ENCODE measurements around the gene ZNF391. TPM values are rescaled to one million over a fixed set of nuclear protein-coding genes. Genes with fewer than 3 reads are reported as not detected.
"Not testable (repeated sequence)": the region's sequence is repeated elsewhere in the genome, so short reads cannot be mapped to it uniquely, and the experiment has no call there.

ZNF391 gene
- total RNA-seq = 1 to 10 TPM; 4.8 to 6.8 TPM

- H3K36me3 Mint-ChIP-seq = peaks cover 13% of the 10 kb centered on the region
Measured at GRCh38 chr6:27388293-27389197, at the start of gene ZNF391. Gene ZNF391, plus strand, starts transcription at chr6:27388759. Its CDS starts 11,612 bp downstream, at chr6:27400371.

DNA sequence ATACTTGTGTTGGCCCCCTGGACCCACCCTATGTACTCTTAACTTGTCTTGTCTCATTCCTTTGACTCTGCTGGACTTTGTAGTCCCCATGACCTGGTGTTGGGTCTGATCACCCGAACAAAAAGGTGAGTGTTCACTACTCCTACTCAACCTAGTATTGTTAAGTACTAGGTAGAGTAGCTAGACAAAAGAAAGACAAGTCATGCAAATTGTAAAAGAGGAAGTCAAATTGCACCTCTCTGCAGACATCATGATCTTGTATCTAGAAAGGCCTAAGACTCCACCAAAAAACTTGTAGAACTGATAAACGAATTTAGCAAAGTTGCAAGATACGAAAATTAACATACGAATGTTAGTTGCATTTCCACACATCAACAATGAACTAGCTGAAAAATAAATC lies 35.7 kb upstream of the ZNF391 start:
- no peak overlapping the region for H3K4me3 Mint-ChIP-seq
- peaks cover 45% of the 10 kb centered on the region for H3K9me3 Mint-ChIP-seq
- peaks cover 6% of the 10 kb centered on the region for H3K27me3 Mint-ChIP-seq
- peaks cover 13% of the 10 kb centered on the region for H3K36me3 Mint-ChIP-seq
- DNase-seq = no peak
- H3K27ac Mint-ChIP-seq = no peak overlapping the region
- no peaks in the 10 kb centered on the region for H3K4me1 Mint-ChIP-seq

More at GRCh38 chr6:27388293-27389197, at the start of gene ZNF391:
- Mint-ChIP-seq H3K9me3 (peaks cover 1% of the 10 kb centered on the region), H3K27me3 (peaks cover 2% of the 10 kb centered on the region), H3K4me3 (peak within 1 kb of the TSS; percentile 93), H3K4me1 (peaks cover 19% of the 10 kb centered on the region), H3K27ac (peak within 1 kb of the TSS; percentile 92)
- peak; percentile 75 for DNase-seq

DNA sequence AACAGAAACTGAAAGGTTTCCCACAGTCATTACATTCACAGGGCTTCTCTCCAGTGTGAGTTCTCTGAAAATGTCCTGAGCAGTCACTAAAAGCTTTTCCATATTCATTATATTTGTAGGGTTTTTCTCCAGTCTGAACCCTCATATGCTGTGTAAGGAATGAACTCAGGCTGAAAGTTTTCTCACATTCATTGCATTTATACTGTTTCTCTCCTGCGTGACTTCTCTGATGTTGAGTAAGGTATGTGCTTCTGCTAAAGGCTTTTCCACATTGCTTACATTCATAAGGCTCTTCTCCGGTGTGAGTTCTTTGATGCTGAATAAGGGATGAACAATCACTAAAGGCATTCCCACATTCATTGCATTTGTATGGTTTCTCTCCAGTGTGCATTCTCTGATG lies 29.8 kb upstream of the ZNF391 start:
- no peak for DNase-seq
- peaks cover 57% of the 10 kb centered on the region for H3K9me3 Mint-ChIP-seq
- H3K27me3 Mint-ChIP-seq = no peaks in the 10 kb centered on the region

GRCh38 chr6:27359231-27359630 lies 29.3 kb upstream of the ZNF391 start:
- Mint-ChIP-seq H3K36me3 (peaks cover 46% of the 10 kb centered on the region), H3K4me3 (no peak overlapping the region), H3K4me1 (no peaks in the 10 kb centered on the region), H3K27me3 (no peaks in the 10 kb centered on the region), H3K27ac (no peak overlapping the region), H3K9me3 (peaks cover 54% of the 10 kb centered on the region)
- no peak for DNase-seq

More for the DNA sequence above, 29.8 kb upstream of the ZNF391 start:
- Mint-ChIP-seq H3K4me1 (no peaks in the 10 kb centered on the region), H3K27ac (no peak overlapping the region), H3K36me3 (peaks cover 46% of the 10 kb centered on the region), H3K4me3 (no peak overlapping the region)

DNA sequence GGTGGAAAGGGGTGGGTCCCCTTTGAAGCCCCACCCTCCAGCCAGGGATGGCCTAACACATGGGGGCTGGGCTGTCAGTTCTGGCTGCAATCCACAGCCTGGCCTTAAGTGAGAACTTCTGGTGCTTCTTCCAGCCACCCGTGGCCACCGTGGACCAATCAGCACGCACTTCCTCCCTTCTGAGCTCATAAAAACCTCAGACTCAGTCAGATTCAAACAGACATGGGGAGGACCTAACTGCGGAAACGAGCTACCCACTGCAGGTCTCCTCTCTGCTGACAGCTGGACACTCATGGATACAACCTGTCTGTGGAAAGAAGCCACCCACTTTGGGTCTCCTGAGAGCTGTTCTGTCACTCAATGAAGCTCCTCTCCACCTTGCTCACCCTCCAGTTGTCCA lies 20.4 kb upstream of the ZNF391 start:
- no peak for DNase-seq
- Mint-ChIP-seq H3K9me3 (peaks cover 4% of the 10 kb centered on the region), H3K4me3 (no peak overlapping the region), H3K4me1 (no peaks in the 10 kb centered on the region), H3K27ac (no peak overlapping the region), H3K27me3 (no peaks in the 10 kb centered on the region), H3K36me3 (peaks cover 38% of the 10 kb centered on the region)

GRCh38 chr6:27370391-27370790 lies 18.2 kb upstream of the ZNF391 start:
- H3K4me1 Mint-ChIP-seq = peaks cover 14% of the 10 kb centered on the region
- H3K27ac Mint-ChIP-seq = no peak overlapping the region
- no peak overlapping the region for H3K4me3 Mint-ChIP-seq
- H3K27me3 Mint-ChIP-seq = no peaks in the 10 kb centered on the region
- H3K36me3 Mint-ChIP-seq = peaks cover 31% of the 10 kb centered on the region
- no peak for DNase-seq
- H3K9me3 Mint-ChIP-seq = peaks cover 3% of the 10 kb centered on the region

DNA sequence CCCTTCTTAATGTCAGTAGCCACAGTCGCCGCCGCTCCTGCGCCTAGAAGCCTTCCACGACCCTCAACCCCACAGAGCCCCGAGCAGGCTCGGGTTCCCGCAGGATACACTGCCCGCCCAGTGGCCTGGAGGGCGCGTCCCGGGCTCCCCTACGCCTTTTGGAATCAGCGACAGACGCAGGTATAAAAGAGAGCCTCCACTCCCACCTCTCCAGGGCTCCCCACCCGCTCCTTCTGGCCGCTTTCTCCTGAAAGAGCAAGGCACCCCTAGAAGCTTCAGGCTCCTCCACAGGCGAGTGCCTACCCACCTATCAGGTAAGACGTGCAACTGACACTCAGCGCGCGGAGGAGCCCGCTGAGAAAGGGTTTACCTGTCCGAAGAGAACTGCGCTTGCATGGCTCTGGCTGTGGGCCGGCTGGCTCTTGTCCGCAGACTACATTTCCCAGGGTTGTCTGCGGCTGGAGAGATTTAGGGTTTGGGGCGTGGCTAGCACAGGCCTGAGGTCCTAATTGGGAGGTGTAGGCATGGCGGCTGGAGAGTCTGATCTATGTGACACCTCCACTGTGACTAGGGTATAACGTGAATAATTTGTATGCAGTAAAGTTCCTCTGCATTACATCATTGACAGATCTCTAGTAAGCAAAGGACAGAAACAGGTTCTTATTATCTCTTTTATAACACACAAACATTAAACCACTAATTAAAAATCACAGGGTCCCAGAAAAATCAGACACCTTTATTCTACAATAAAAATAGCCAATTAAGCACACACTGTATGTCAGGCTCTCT lies 13.5 kb upstream of the ZNF391 start:
- no peaks in the 10 kb centered on the region for H3K36me3 Mint-ChIP-seq
- H3K27me3 Mint-ChIP-seq = no peaks in the 10 kb centered on the region
- H3K27ac Mint-ChIP-seq = peak overlapping the region; percentile 74
- H3K4me1 Mint-ChIP-seq = peaks cover 20% of the 10 kb centered on the region
- H3K4me3 Mint-ChIP-seq = peak overlapping the region; percentile 86
- DNase-seq = peak; percentile 77
- H3K9me3 Mint-ChIP-seq = no peaks in the 10 kb centered on the region

DNA sequence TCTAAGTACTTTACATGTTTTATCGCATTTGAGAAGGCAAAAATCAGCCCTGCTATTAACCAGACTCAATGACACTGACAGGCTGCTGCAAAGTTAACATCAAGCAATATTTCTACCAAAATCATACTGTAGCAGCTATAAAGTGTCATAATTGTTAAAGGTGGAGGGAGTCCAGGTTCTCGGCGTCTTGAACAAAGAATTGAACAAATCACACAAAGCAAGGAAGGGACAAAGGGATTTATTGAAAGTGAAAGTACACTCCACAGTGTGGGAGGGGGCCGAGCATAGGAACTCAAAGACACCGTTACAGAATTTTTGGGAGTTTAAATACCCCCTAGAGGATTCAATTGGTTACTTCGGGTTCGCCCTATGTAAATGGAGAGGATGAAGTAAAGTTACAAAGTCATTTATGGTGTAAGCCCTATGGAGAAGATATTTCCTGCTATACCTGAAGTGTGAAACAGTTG lies 12.9 kb upstream of the ZNF391 start:
- no peak for DNase-seq
- Mint-ChIP-seq H3K4me3 (peak overlapping the region; percentile 86), H3K27ac (peak overlapping the region; percentile 74), H3K9me3 (no peaks in the 10 kb centered on the region), H3K36me3 (no peaks in the 10 kb centered on the region), H3K4me1 (peaks cover 20% of the 10 kb centered on the region), H3K27me3 (no peaks in the 10 kb centered on the region)

DNA sequence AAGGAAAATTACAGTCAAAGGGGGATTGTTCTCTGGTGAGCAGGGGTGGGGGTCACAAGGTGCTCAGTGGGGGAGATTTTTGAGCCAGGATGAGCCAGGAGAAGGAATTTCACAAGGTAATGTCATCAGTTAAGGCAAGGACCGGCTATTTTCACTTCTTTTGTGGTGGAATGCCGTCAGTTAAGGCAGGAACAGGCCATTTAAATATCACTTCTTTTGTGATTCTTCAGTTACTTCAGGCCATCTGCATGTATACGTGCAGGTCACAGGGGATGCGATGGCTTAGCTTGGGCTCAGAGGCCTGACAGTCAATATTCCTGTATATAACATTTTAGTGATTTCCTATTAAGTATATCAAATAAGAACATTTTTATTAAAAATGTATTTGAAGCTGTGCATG lies 10.2 kb upstream of the ZNF391 start:
- peaks cover 20% of the 10 kb centered on the region for H3K4me1 Mint-ChIP-seq
- not testable (repeated sequence) for H3K27ac Mint-ChIP-seq, H3K9me3 Mint-ChIP-seq, H3K36me3 Mint-ChIP-seq, H3K27me3 Mint-ChIP-seq, DNase-seq, H3K4me3 Mint-ChIP-seq

GRCh38 chr6:27381001-27381400 lies 7.6 kb upstream of the ZNF391 start:
- H3K27ac Mint-ChIP-seq, H3K9me3 Mint-ChIP-seq, DNase-seq, H3K36me3 Mint-ChIP-seq, H3K4me3 Mint-ChIP-seq, H3K27me3 Mint-ChIP-seq, H3K4me1 Mint-ChIP-seq: not testable (repeated sequence)

DNA sequence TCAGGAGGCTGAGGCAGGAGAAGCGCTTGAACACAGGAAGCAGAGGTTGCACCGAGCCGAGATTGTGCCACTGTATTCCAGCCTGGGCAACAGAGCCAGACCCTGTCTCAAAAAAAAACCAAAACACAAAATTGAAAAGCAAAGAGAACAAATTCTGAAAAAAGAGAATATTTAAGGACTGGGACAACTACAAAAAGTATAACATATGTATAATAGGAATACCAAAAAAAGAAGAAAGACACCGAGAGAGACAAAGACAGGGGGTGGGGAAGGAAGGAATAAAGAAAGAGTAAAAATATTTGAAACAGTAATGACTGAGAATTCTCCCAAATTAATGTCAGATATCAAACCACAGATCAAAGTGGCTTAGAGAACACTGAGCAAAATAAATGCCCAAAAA lies 5.5 kb upstream of the ZNF391 start:
- Mint-ChIP-seq H3K4me1 (peaks cover 2% of the 10 kb centered on the region), H3K27ac (no peak overlapping the region), H3K27me3 (peaks cover 6% of the 10 kb centered on the region), H3K9me3 (peaks cover 8% of the 10 kb centered on the region), H3K36me3 (no peaks in the 10 kb centered on the region), H3K4me3 (no peak overlapping the region)
- DNase-seq = no peak

DNA sequence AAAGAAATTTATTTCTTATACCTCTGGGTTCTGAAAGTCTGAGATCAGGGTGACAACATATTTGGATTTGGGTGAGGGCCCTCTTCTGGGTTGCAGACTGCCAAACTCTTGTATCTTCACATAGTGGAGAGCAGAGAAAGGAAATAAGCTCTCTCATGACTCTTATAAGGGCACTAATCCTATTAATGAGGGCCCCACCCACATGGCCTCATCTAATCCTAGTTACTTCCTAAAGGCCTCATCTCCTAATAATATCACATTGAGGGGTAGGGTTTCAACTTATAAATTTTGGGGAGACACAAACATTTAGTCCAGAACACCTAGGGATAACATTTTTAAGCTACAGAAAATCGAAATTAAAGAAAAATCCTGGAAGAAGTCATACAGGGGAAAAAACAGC lies 5.1 kb upstream of the ZNF391 start:
- Mint-ChIP-seq H3K4me1 (peaks cover 7% of the 10 kb centered on the region), H3K9me3 (peaks cover 8% of the 10 kb centered on the region)

DNA sequence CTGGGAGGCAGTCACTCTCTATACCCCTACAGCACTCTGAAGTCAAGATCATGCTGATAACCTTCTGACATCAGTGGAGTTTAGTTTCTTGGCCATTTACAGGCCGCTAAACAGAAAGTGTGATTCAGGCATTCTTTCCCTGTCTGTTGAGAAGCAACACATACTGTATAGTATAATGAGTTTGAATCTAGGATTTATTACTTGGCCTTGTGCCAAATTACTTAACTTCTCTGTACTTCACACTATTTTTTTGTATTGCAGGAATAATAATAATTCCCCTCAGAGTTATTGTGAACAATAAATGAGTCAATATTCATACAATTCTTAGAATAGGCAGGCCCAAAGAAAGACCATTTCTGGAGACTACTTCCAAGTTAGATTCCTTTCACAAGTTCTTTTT lies 4.1 kb downstream of the ZNF391 start:
- no peaks in the 10 kb centered on the region for H3K27me3 Mint-ChIP-seq
- H3K4me1 Mint-ChIP-seq = peaks cover 19% of the 10 kb centered on the region
- H3K36me3 Mint-ChIP-seq = peaks cover 40% of the 10 kb centered on the region
- DNase-seq = no peak
- no peak overlapping the region for H3K27ac Mint-ChIP-seq
- H3K4me3 Mint-ChIP-seq = no peak overlapping the region
- H3K9me3 Mint-ChIP-seq = peaks cover 5% of the 10 kb centered on the region

More for the DNA sequence above, 5.1 kb upstream of the ZNF391 start:
- Mint-ChIP-seq H3K4me3 (no peak overlapping the region), H3K27me3 (peaks cover 6% of the 10 kb centered on the region), H3K27ac (no peak overlapping the region), H3K36me3 (no peaks in the 10 kb centered on the region)
- DNase-seq = no peak

GRCh38 chr6:27394073-27394472 lies 5.5 kb downstream of the ZNF391 start:
- no peak for DNase-seq
- Mint-ChIP-seq H3K36me3 (peaks cover 54% of the 10 kb centered on the region), H3K27ac (no peak overlapping the region), H3K9me3 (peaks cover 9% of the 10 kb centered on the region), H3K4me1 (peaks cover 12% of the 10 kb centered on the region), H3K27me3 (no peaks in the 10 kb centered on the region), H3K4me3 (no peak overlapping the region)

DNA sequence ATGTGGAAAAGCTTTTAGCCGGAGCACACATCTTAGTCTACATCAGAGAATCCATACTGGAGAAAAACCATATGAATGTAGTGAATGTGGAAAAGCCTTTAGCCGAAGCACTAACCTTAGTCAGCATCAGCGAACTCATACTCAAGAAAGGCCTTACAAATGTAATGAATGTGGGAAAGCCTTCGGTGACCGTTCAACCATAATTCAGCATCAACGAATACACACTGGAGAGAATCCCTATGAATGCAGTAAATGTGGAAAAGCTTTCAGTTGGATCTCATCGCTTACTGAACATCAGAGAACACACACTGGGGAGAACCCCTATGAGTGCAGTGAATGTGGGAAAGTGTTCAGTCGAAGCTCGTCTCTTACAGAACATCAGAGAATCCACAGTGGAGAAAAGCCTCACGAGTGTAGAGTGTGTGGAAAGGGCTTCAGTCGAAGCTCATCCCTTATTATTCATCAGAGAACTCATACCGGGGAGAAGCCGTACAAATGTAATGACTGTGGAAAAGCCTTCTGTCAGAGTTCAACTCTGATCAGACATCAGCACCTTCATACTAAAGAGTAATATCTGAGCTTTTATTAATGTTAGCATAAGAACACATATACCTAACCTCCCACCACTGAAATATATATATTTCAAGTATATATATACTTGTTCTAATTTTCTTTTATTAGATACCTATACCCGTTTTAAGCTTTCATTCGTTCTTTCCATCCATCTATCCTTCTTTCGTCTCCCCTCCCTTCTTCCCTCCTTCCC lies 12.5 kb downstream of the ZNF391 start:
- H3K4me3 Mint-ChIP-seq = no peak overlapping the region
- no peaks in the 10 kb centered on the region for H3K27me3 Mint-ChIP-seq
- no peak overlapping the region for H3K27ac Mint-ChIP-seq
- H3K4me1 Mint-ChIP-seq = no peaks in the 10 kb centered on the region
- peaks cover 50% of the 10 kb centered on the region for H3K9me3 Mint-ChIP-seq
- peaks cover 73% of the 10 kb centered on the region for H3K36me3 Mint-ChIP-seq
- DNase-seq = no peak

Measured in activated naive CD8-positive, alpha-beta T cell treated with anti-CD3 and anti-CD28 coated beads for 36 hours (primary cell).